Kidney (tissue), 14 donors: ENCODE data around the gene STK32A. TPM values are rescaled to one million over a fixed set of nuclear protein-coding genes. Genes with fewer than 3 reads are reported as not detected.

Experiments used
- DNase-seq, 5 donors: peaks; one replicate each; pipeline ENCODE4 v3.0.0-alpha.2; 2013 to 2020
- FAIRE-seq: peaks from 2 replicates; lab custom pipeline; 2012; peaks lifted over from hg19 to GRCh38; lab: Jason Lieb, UNC
- H3K27ac ChIP-seq, 2 donors: one replicate each; pipeline ENCODE4 v1.7.0; 2013; ENCODE audit warnings: low read depth in 2 of 2, low read length in 2 of 2, inconsistent platforms in 1 of 2
- H3K27me3 ChIP-seq: one replicate; pipeline ENCODE4 v1.7.1; 2013; ENCODE audit warnings: low read length, inconsistent platforms; ENCODE audit not compliant: control insufficient read depth, insufficient read depth
- H3K36me3 ChIP-seq, 3 donors: one replicate each; pipeline versions ENCODE4 v1.7.0 to v1.7.1; 2013; ENCODE audit warnings: low read length in 3 of 3, control low read depth in 1 of 3, inconsistent platforms in 1 of 3; ENCODE audit not compliant: insufficient read depth in 3 of 3, control insufficient read depth in 2 of 3
- H3K4me1 ChIP-seq, 3 donors: one replicate each; pipeline versions ENCODE4 v1.7.0 to v1.7.1; 2013; ENCODE audit warnings: low read length in 3 of 3, inconsistent platforms in 1 of 3, low read depth in 1 of 3; ENCODE audit not compliant: control insufficient read depth in 2 of 3, insufficient read depth in 2 of 3
- H3K4me3 ChIP-seq, 3 donors: one replicate each; pipeline versions ENCODE4 v1.7.0 to v1.8.1; 2013; ENCODE audit warnings: low read length in 3 of 3, control low read depth in 1 of 3, inconsistent platforms in 1 of 3
- H3K9ac ChIP-seq, 3 donors: one replicate each; pipeline versions ENCODE4 v1.7.0 to v1.7.1; 2013; ENCODE audit warnings: low read length in 3 of 3, control low read depth in 1 of 3, inconsistent platforms in 1 of 3
- H3K9me3 ChIP-seq, 3 donors: one replicate each; pipeline versions ENCODE4 v1.7.0 to v1.7.1; 2013; ENCODE audit warnings: low read length in 3 of 3, control low read depth in 1 of 3, inconsistent platforms in 1 of 3; ENCODE audit not compliant: control insufficient read depth in 2 of 3, insufficient read depth in 1 of 3
- intact Hi-C: fragments of 100-400 bp; cut with DNase I; formaldehyde crosslinking; loops from one replicate; pipeline ENCODE4 v1.11.1; 2022
- polyA plus RNA-seq: library from polyadenylated mRNA; stranded (reverse); fragments of 350-450 nt; fragmentation: Illumina TruSeq; extraction: RNeasy Lipid Tissue Mini Kit (QIAGEN cat#74804); gene quantifications from one replicate; pipeline ENCODE4 v1.2.3, GENCODE V29; 2014; ENCODE audit warnings: low read depth, low replicate concordance; ENCODE audit not compliant: insufficient read depth
- total RNA-seq: library from RNA; stranded (reverse); fragmentation: NEBNext Ultra II Directional; extraction: Animal tissue kit (Norgen Biotek cat#: 25700); gene quantifications from one replicate; pipeline ENCODE4 v1.2.1, GENCODE V29; 2021
- TF ChIP-seq, protein P1 (sequence below): IDR thresholded peaks from 3 replicates; pipeline ENCODE4 v1.5.1; 2012; ENCODE audit warnings: mild to moderate bottlenecking, moderate library complexity, borderline replicate concordance; ENCODE audit not compliant: insufficient read depth; ENCODE audit errors: extremely low read depth
- donor health status: control.
- donor health status: control.
- donor health status: control.
- donor health status: control.
- donor health status: control.
- donor health status: DM: yes; HTN: yes; CAD: no.
- donor health status: Normal renal cell carcinoma (clear cell type).

The STK32A gene
- total and polyA plus RNA-seq, 2 donors from 2014 or later: 7.8 to 8.6 TPM

DNA sequence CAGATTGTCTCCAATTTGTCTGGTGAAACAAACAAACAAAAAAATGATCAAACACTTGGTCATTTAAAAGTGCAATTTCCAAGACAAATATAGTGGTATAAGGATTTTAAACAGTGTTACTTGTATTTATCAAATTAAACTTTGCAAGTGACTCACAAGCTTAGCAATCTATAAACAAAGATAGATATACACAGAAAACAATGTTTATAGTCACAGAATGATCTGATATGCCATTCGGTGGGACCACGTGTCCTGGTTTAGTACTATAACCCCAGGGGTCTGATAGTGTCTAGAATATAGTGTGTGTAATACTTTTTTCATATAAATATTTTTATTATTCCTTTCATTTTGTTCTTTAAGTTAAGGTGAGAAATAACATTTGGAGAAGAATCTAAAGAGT lies 183.8 kb downstream of the STK32A start:
- Histone ChIP-seq H3K9me3 (no peaks in the 10 kb centered on the region), H3K9ac (no peak overlapping the region), H3K4me1 (peaks cover 0 to 5% (median 0%) of the 10 kb centered on the region in 3 donors), H3K27ac (no peak overlapping the region), H3K27me3 (no peaks in the 10 kb centered on the region), H3K4me3 (no peak overlapping the region), H3K36me3 (no peaks in the 10 kb centered on the region)
- FAIRE-seq: no peak
- intact Hi-C loops: no loop called here
- TF ChIP-seq, protein P1, sequence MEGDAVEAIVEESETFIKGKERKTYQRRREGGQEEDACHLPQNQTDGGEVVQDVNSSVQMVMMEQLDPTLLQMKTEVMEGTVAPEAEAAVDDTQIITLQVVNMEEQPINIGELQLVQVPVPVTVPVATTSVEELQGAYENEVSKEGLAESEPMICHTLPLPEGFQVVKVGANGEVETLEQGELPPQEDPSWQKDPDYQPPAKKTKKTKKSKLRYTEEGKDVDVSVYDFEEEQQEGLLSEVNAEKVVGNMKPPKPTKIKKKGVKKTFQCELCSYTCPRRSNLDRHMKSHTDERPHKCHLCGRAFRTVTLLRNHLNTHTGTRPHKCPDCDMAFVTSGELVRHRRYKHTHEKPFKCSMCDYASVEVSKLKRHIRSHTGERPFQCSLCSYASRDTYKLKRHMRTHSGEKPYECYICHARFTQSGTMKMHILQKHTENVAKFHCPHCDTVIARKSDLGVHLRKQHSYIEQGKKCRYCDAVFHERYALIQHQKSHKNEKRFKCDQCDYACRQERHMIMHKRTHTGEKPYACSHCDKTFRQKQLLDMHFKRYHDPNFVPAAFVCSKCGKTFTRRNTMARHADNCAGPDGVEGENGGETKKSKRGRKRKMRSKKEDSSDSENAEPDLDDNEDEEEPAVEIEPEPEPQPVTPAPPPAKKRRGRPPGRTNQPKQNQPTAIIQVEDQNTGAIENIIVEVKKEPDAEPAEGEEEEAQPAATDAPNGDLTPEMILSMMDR: no peak
- DNase-seq: no peak

DNA sequence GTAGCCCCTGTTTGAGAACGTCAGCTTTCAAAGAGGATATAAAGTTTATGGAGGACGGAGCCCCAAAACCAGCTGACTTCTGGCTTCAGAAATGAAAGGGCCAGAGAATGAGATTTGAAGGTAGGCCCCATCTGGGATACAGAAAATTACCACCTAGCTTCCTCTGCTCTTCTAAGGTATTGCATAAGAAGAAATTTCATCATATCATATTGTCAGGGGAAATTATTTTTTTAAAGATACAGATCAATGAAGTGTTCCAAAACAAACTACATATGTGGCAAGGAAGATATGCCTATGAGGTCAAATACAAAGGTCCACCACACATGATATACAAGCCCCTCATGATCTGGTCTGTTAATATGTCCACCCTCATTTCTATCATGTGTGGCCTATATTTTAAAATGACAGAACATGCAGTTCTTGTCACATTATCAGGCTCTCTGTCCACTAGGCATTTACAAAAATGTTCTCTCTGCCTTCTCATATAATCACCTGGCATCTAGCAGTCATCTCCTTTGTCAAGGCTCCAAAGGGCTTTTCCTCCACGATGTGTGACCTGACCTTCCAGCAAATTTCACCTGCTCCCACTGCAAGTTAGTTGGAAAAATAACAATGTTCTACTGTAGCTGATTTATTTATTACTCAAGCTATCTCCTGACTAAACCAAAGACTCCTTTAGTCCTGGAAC lies 192.0 kb downstream of the STK32A start:
- DNase-seq: no peak
- H3K4me3 ChIP-seq: no peak overlapping the region
- no peak overlapping the region for H3K27ac ChIP-seq
- FAIRE-seq: no peak
- intact Hi-C loops: no loop called here
- no peak overlapping the region for H3K9ac ChIP-seq
- TF ChIP-seq, protein P1: no peak
- H3K9me3 ChIP-seq: no peaks in the 10 kb centered on the region
- H3K27me3 ChIP-seq: no peaks in the 10 kb centered on the region
- H3K36me3 ChIP-seq: no peaks in the 10 kb centered on the region
- H3K4me1 ChIP-seq: no peaks in the 10 kb centered on the region

DNA sequence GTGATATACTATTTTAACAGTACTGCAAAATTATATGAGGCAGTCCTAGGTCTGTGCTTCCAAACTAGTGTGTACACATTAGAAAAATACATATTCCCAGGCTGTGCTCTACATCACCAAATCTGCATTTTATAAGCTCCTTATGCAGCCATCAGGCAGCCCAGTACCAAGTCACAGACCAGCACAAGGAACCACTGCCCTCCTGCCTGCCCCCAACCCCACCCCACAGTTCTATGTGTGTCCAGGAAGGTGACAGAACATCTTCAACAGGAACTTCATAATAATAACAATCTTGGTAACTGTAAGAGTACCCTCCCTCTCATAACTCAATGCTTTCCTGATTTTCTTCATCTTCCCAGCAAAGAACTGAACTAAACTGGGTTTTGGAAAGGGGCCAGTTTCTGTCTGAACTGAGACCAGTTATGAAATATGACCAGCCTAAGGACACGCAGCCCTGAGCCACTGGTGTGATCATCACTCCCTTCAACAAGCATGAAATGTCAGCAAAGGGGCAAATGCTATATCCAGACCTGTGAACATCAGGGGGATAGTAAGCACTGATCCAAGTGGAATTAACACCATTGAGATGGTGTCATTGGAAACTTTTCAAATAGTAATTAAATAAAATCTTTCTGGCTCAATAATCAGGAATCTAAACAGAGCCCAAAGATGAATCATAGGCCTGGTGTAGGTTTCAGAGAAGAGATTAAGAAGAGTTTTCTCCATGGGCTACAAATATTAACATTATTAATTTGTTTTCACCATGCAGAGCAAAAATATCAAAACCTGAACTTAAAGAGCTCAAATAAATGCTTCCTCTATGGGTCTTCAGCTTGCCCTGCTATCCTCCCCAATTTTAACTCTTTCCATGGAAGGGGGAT lies 192.9 kb downstream of the STK32A start:
- DNase-seq: no peak
- TF ChIP-seq, protein P1: no peak
- intact Hi-C loops: no loop called here
- no peak for FAIRE-seq
- Histone ChIP-seq H3K4me1 (no peaks in the 10 kb centered on the region), H3K4me3 (no peak overlapping the region), H3K9me3 (no peaks in the 10 kb centered on the region), H3K27me3 (no peaks in the 10 kb centered on the region), H3K27ac (no peak overlapping the region), H3K36me3 (no peaks in the 10 kb centered on the region), H3K9ac (no peak overlapping the region)
